Measurements from ENCODE around the gene SORCS2.

- TF ChIP-seq ZNF623 (tag by site-specific recombination; IDR thresholded peaks at IDR 0.05) (no peak), ZNF175 (tag by site-specific recombination; IDR thresholded peaks at IDR 0.05) (no peak), ZNF768 (tag by site-specific recombination; IDR thresholded peaks at IDR 0.05) (no peak), ZNF692 (tag by site-specific recombination; IDR thresholded peaks at IDR 0.05) (no peak), OSR2 (tag by site-specific recombination; IDR thresholded peaks at IDR 0.05) (no peak), ZNF660 (tag by site-specific recombination; IDR thresholded peaks at IDR 0.05) (no peak), ZNF701 (tag by site-specific recombination; IDR thresholded peaks at IDR 0.05) (no peak), ZNF302 (tag by site-specific recombination; IDR thresholded peaks at IDR 0.05; ENCODE audit: low read depth) (no peak), ZNF169 (tag by site-specific recombination; IDR thresholded peaks at IDR 0.05) (no peak)
- TF ChIP-seq, protein P1, sequence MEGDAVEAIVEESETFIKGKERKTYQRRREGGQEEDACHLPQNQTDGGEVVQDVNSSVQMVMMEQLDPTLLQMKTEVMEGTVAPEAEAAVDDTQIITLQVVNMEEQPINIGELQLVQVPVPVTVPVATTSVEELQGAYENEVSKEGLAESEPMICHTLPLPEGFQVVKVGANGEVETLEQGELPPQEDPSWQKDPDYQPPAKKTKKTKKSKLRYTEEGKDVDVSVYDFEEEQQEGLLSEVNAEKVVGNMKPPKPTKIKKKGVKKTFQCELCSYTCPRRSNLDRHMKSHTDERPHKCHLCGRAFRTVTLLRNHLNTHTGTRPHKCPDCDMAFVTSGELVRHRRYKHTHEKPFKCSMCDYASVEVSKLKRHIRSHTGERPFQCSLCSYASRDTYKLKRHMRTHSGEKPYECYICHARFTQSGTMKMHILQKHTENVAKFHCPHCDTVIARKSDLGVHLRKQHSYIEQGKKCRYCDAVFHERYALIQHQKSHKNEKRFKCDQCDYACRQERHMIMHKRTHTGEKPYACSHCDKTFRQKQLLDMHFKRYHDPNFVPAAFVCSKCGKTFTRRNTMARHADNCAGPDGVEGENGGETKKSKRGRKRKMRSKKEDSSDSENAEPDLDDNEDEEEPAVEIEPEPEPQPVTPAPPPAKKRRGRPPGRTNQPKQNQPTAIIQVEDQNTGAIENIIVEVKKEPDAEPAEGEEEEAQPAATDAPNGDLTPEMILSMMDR (tag by site-specific recombination; IDR thresholded peaks at IDR 0.05): no peak
- TF ChIP-seq, protein P2, sequence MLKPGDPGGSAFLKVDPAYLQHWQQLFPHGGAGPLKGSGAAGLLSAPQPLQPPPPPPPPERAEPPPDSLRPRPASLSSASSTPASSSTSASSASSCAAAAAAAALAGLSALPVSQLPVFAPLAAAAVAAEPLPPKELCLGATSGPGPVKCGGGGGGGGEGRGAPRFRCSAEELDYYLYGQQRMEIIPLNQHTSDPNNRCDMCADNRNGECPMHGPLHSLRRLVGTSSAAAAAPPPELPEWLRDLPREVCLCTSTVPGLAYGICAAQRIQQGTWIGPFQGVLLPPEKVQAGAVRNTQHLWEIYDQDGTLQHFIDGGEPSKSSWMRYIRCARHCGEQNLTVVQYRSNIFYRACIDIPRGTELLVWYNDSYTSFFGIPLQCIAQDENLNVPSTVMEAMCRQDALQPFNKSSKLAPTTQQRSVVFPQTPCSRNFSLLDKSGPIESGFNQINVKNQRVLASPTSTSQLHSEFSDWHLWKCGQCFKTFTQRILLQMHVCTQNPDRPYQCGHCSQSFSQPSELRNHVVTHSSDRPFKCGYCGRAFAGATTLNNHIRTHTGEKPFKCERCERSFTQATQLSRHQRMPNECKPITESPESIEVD (tag by site-specific recombination; IDR thresholded peaks at IDR 0.05): no peak
- TF ChIP-seq, protein P3, sequence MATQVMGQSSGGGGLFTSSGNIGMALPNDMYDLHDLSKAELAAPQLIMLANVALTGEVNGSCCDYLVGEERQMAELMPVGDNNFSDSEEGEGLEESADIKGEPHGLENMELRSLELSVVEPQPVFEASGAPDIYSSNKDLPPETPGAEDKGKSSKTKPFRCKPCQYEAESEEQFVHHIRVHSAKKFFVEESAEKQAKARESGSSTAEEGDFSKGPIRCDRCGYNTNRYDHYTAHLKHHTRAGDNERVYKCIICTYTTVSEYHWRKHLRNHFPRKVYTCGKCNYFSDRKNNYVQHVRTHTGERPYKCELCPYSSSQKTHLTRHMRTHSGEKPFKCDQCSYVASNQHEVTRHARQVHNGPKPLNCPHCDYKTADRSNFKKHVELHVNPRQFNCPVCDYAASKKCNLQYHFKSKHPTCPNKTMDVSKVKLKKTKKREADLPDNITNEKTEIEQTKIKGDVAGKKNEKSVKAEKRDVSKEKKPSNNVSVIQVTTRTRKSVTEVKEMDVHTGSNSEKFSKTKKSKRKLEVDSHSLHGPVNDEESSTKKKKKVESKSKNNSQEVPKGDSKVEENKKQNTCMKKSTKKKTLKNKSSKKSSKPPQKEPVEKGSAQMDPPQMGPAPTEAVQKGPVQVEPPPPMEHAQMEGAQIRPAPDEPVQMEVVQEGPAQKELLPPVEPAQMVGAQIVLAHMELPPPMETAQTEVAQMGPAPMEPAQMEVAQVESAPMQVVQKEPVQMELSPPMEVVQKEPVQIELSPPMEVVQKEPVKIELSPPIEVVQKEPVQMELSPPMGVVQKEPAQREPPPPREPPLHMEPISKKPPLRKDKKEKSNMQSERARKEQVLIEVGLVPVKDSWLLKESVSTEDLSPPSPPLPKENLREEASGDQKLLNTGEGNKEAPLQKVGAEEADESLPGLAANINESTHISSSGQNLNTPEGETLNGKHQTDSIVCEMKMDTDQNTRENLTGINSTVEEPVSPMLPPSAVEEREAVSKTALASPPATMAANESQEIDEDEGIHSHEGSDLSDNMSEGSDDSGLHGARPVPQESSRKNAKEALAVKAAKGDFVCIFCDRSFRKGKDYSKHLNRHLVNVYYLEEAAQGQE (tag by site-specific recombination; IDR thresholded peaks at IDR 0.05): no peak
Measured at GRCh38 chr4:7299010-7299907, 106.9 kb downstream of the SORCS2 start.

Data from HEK293 (cell line).